HCT116 (cell line): Measurements from ENCODE around the gene JPT1. TPM values are rescaled to one million over a fixed set of nuclear protein-coding genes. Genes with fewer than 3 reads are reported as not detected.

Experiments
- ATAC-seq: fragments of 200-7000 bp; cut with Tn5 transposase; 2 replicates; pipeline ENCODE4 v1.9.1; 2020; ENCODE audit warnings: mild to moderate bottlenecking, moderate library complexity
- BruUV-seq: library from RNA; stranded (reverse); fragments of 400-500 nt; replicated peaks from 2 replicates; lab custom pipeline; 2021; lab: Mats Ljungman, UMichigan
- CTCF ChIA-PET: fragments of 300-600 bp; sonication (Branson Sonifier 250); formaldehyde crosslinking; loops from one replicate; lab custom pipeline; 2021; ENCODE audit warnings: antibody characterized with exemption; lab: Charles Lee
- POLR2A ChIA-PET: fragments of 300-600, 350-600 bp; sonication (Branson Sonifier 250); formaldehyde crosslinking; loops from one replicate; lab custom pipeline; 2021; ENCODE audit warnings: antibody characterized with exemption; lab: Charles Lee
- RAD21 ChIA-PET, 2 experiments: fragments of 300-600 bp; sonication (Branson Sonifier 250); formaldehyde crosslinking; loops; one replicate each; lab custom pipeline; 2023; ENCODE audit warnings: low total read pairs in 2 of 2; ENCODE audit not compliant: uncharacterized antibody in 2 of 2, unreplicated experiment in 2 of 2, low non-redundant PET in 1 of 2; lab: Charles Lee
- DNase-seq: peaks from one replicate; pipeline ENCODE4 v3.0.0-alpha.2; 2010; ENCODE audit warnings: low read depth, low spot score
- H2AFZ ChIP-seq: fragments of 200-600 bp; shearing (Covaris generic), sonication (generic); 2 replicates; pipeline ENCODE4 v1.6.1; 2017; ENCODE audit warnings: low read depth, mixed run types, mixed read lengths, antibody characterized with exemption, low read length; ENCODE audit not compliant: poor library complexity, severe bottlenecking
- H3K27ac ChIP-seq: 2 replicates; pipeline ENCODE4 v1.5.1; 2012; ENCODE audit warnings: low read depth, low read length
- H3K27me3 ChIP-seq: fragments of 200-600 bp; sonication (generic); 2 replicates; pipeline ENCODE4 v1.6.1; 2016; ENCODE audit warnings: mixed run types, low read length, mixed read lengths; ENCODE audit not compliant: insufficient read depth
- H3K36me3 ChIP-seq, 2 experiments: fragments of 200-500 bp in 1 of 2; fragments of 200-600 bp in 1 of 2; sonication (Bioruptor generic) in 1 of 2; sonication (generic) in 1 of 2; 2 replicates each; pipeline versions ENCODE4 v1.5.1 to v1.6.1; 2014 to 2016; ENCODE audit warnings: low read length in 2 of 2, inconsistent platforms in 1 of 2, mixed read lengths in 1 of 2, mixed run types in 1 of 2; ENCODE audit not compliant: insufficient read depth in 2 of 2, control insufficient read depth in 1 of 2
- H3K4me1 ChIP-seq, 2 experiments: fragments of 200-600 bp in 1 of 2; sonication (generic) in 1 of 2; 2 replicates each; pipeline versions ENCODE4 v1.5.1 to v1.6.1; 2012 to 2017; ENCODE audit warnings: low read length in 2 of 2, inconsistent platforms in 1 of 2, mild to moderate bottlenecking in 1 of 2, mixed read lengths in 1 of 2, mixed run types in 1 of 2, moderate library complexity in 1 of 2; ENCODE audit not compliant: insufficient read depth in 2 of 2, control insufficient read depth in 1 of 2
- H3K4me2 ChIP-seq: fragments of 200-600 bp; sonication (generic); 2 replicates; pipeline ENCODE4 v1.6.1; 2017; ENCODE audit warnings: mixed run types, low read length, mixed read lengths
- H3K4me3 ChIP-seq, 2 experiments: fragments of 200-600 bp in 1 of 2; sonication (generic) in 1 of 2; replicated peaks in 1 of 2; 2 replicates each; pipeline ENCODE4 v1.5.1; 2011 to 2016; ENCODE audit warnings: low read length in 2 of 2, control low read depth in 1 of 2, low read depth in 1 of 2, mild to moderate bottlenecking in 1 of 2, mixed read lengths in 1 of 2, mixed run types in 1 of 2
- H3K79me2 ChIP-seq: fragments of 200-600 bp; sonication (generic); 2 replicates; pipeline ENCODE4 v1.6.1; 2017; ENCODE audit warnings: mild to moderate bottlenecking, mixed run types, low read length, moderate library complexity, mixed read lengths; ENCODE audit not compliant: insufficient read depth
- H3K9ac ChIP-seq: fragments of 200-600 bp; sonication (generic); 2 replicates; pipeline ENCODE4 v1.6.1; 2016; ENCODE audit warnings: low read length, mixed read lengths
- H3K9me2 ChIP-seq: fragments of 200-600 bp; sonication (generic), shearing (Covaris generic); 2 replicates; pipeline ENCODE4 v1.6.1; 2017; ENCODE audit warnings: mixed run types, mild to moderate bottlenecking, moderate library complexity; ENCODE audit not compliant: insufficient read depth
- H3K9me3 ChIP-seq, 2 experiments: fragments of 200-500 bp in 1 of 2; fragments of 200-600 bp in 1 of 2; sonication (Bioruptor generic) in 1 of 2; sonication (generic) in 1 of 2; 2 replicates each; pipeline ENCODE4 v1.6.1; 2014 to 2017; ENCODE audit warnings: low read length in 2 of 2, mixed read lengths in 2 of 2, inconsistent platforms in 1 of 2, low read depth in 1 of 2, mild to moderate bottlenecking in 1 of 2, mixed run types in 1 of 2, moderate library complexity in 1 of 2; ENCODE audit not compliant: control insufficient read depth in 1 of 2, insufficient read depth in 1 of 2
- H4K20me1 ChIP-seq: fragments of 200-600 bp; sonication (generic), shearing (Covaris generic); 2 replicates; pipeline ENCODE4 v1.6.1; 2017; ENCODE audit warnings: mixed run types, mild to moderate bottlenecking, moderate library complexity; ENCODE audit not compliant: insufficient read depth
- CBX3 ChIP-seq: IDR thresholded peaks from 2 replicates; pipeline ENCODE4 v1.6.1; 2012; ENCODE audit warnings: low read depth
- CEBPB ChIP-seq: IDR thresholded peaks from 2 replicates; pipeline ENCODE4 v1.6.1; 2012; ENCODE audit warnings: low read depth
- EZH2phosphoT487 ChIP-seq: fragments of 200-600 bp; IDR thresholded peaks from 2 replicates; pipeline ENCODE4 v1.6.1; 2018; ENCODE audit warnings: antibody characterized with exemption, borderline replicate concordance
- FOSL1 ChIP-seq: IDR thresholded peaks from 2 replicates; pipeline ENCODE4 v1.6.1; 2012; ENCODE audit warnings: low read depth
- RAD21 ChIP-seq: IDR thresholded peaks from 2 replicates; pipeline ENCODE4 v1.6.1; 2012; ENCODE audit warnings: low read depth, mild to moderate bottlenecking
- SIN3A ChIP-seq: IDR thresholded peaks from 2 replicates; pipeline ENCODE4 v1.6.1; 2012; ENCODE audit warnings: low read depth
- SP1 ChIP-seq: IDR thresholded peaks from 2 replicates; pipeline ENCODE4 v1.6.1; 2012; ENCODE audit warnings: low read depth
- ZFX ChIP-seq: fragments of 450-650 bp; IDR thresholded peaks from 2 replicates; pipeline ENCODE4 v1.6.1; 2017
- intact Hi-C: fragments of 100-400 bp; cut with micrococcal nuclease; formaldehyde crosslinking; loops from 2 replicates; pipeline ENCODE4 v1.10.0; 2022
- total RNA-seq: library from RNA; stranded (reverse); gene quantifications from one replicate; pipeline ENCODE4 v1.2.1, GENCODE V29; 2021; ENCODE audit not compliant: unreplicated experiment
- TF ChIP-seq, protein P1 (sequence below): IDR thresholded peaks from 2 replicates; pipeline ENCODE4 v1.6.1; 2012; ENCODE audit warnings: low read depth
- TF ChIP-seq, protein P2 (sequence below): IDR thresholded peaks from 2 replicates; pipeline ENCODE4 v1.6.1; 2012

The JPT1 gene
- total RNA-seq, 1 experiment from 2014 or later = 575 TPM

DNA sequence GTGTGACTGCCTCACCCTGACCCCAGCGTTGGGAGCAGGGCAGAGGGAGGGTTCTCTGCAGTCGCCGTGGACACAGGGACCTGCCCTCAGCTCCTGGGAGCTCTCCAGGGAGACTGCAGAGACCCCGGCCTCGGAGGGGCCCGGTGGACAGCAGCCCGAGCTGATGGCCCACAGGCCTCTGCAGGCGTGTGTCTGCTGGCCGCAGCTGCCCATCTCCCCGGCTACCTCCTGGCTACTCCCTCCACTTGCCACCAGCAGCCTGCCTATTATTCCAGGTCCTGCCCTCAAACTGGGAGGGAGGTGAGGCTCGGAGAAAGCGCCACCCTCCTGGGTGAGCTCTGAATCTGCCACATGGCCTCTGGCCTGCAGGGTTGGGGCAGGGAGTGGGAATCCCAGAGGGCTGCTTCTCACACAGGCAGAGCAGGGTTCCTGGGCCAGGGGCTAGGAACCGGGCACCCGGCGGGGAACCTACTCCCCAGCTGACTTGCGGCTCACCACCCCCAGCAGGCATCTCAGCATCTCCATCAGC lies 59.4 kb downstream of the JPT1 start:
- POLR2A ChIA-PET = interaction anchor here (0.6 to 3.2 kb wide), 4 partner anchors 9 to 35 kb away, joined by 3 to 14 read pairs (median 4); no protein-coding TSS in a partner anchor
- Histone ChIP-seq H3K27me3 (no peaks in the 10 kb centered on the region), H3K79me2 (peaks cover 43% of the 10 kb centered on the region), H3K9ac (peak overlapping the region; percentile 52), H3K4me1 (peaks cover 67 to 79% of the 10 kb centered on the region in 2 experiments), H3K9me3 (no peaks in the 10 kb centered on the region), H3K36me3 (peaks cover 12 to 25% of the 10 kb centered on the region in 2 experiments; a peak in 3 of 4 replicates), H2AFZ (no peak overlapping the region), H3K27ac (peak overlapping the region; percentile 94), H3K9me2 (no peaks in the 10 kb centered on the region), H3K4me3 (no peak overlapping the region), H4K20me1 (no peaks in the 10 kb centered on the region), H3K4me2 (peak overlapping the region; percentile 67)
- CTCF ChIA-PET = interaction anchor here (3.1 kb wide), 1 partner anchor 19 kb away, joined by 15 read pairs; no protein-coding TSS in a partner anchor
- no TSS peak for BruUV-seq
- no peak for ATAC-seq
- no peak for DNase-seq
- RAD21 ChIA-PET = interaction anchor here in 1 of 2 experiments (0.5 kb wide), 1 partner anchor 16 kb away, joined by 3 read pairs; no protein-coding TSS in a partner anchor
- intact Hi-C loops = no loop called here
- TF ChIP-seq, protein P1, sequence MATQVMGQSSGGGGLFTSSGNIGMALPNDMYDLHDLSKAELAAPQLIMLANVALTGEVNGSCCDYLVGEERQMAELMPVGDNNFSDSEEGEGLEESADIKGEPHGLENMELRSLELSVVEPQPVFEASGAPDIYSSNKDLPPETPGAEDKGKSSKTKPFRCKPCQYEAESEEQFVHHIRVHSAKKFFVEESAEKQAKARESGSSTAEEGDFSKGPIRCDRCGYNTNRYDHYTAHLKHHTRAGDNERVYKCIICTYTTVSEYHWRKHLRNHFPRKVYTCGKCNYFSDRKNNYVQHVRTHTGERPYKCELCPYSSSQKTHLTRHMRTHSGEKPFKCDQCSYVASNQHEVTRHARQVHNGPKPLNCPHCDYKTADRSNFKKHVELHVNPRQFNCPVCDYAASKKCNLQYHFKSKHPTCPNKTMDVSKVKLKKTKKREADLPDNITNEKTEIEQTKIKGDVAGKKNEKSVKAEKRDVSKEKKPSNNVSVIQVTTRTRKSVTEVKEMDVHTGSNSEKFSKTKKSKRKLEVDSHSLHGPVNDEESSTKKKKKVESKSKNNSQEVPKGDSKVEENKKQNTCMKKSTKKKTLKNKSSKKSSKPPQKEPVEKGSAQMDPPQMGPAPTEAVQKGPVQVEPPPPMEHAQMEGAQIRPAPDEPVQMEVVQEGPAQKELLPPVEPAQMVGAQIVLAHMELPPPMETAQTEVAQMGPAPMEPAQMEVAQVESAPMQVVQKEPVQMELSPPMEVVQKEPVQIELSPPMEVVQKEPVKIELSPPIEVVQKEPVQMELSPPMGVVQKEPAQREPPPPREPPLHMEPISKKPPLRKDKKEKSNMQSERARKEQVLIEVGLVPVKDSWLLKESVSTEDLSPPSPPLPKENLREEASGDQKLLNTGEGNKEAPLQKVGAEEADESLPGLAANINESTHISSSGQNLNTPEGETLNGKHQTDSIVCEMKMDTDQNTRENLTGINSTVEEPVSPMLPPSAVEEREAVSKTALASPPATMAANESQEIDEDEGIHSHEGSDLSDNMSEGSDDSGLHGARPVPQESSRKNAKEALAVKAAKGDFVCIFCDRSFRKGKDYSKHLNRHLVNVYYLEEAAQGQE = no peak
- no peak for TF ChIP-seq ZFX
- no peak for TF ChIP-seq SIN3A
- no peak for TF ChIP-seq SP1
- no peak for TF ChIP-seq RAD21
- no peak for TF ChIP-seq FOSL1
- TF ChIP-seq CBX3 = no peak
- no peak for TF ChIP-seq CEBPB
- TF ChIP-seq EZH2phosphoT487 = no peak
- TF ChIP-seq, protein P2, sequence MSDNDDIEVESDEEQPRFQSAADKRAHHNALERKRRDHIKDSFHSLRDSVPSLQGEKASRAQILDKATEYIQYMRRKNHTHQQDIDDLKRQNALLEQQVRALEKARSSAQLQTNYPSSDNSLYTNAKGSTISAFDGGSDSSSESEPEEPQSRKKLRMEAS = no peak
